Smooth muscle cell (in vitro differentiated cells): ENCODE measurements around the gene AGPS. TPM values are rescaled to one million over a fixed set of nuclear protein-coding genes. Genes with fewer than 3 reads are reported as not detected.
"Not testable (repeated sequence)": the region's sequence is repeated elsewhere in the genome, so short reads cannot be mapped to it uniquely, and the experiment has no call there.

Source experiments
- DNase-seq: peaks from one replicate; lab custom pipeline; 2025; ENCODE audit not compliant: unreplicated experiment; lab: John Stamatoyannopoulos, UW
- H2AFZ ChIP-seq: fragments of 200-600 bp; sonication (generic); 2 replicates; pipeline ENCODE4 v1.6.0; 2016; ENCODE audit warnings: antibody characterized with exemption, low read depth, mild to moderate bottlenecking
- H3F3A ChIP-seq: fragments of 200-600 bp; sonication (generic); 2 replicates; pipeline ENCODE4 v1.6.0; 2017; ENCODE audit warnings: antibody characterized with exemption, low read depth
- H3K27ac ChIP-seq: fragments of 200-600 bp; sonication (generic); 2 replicates; pipeline ENCODE4 v1.5.1; 2016; ENCODE audit warnings: low read depth, mild to moderate bottlenecking
- H3K27me3 ChIP-seq: fragments of 200-600 bp; sonication (generic); 2 replicates; pipeline ENCODE4 v1.6.1; 2016; ENCODE audit warnings: low read depth, mild to moderate bottlenecking
- H3K36me3 ChIP-seq: fragments of 200-600 bp; sonication (generic); 2 replicates; pipeline ENCODE4 v1.5.1; 2016; ENCODE audit warnings: low read depth
- H3K4me1 ChIP-seq: fragments of 200-600 bp; sonication (generic); 2 replicates; pipeline ENCODE4 v1.5.1; 2016; ENCODE audit warnings: low read depth
- H3K4me2 ChIP-seq: fragments of 200-600 bp; sonication (generic); 2 replicates; pipeline ENCODE4 v1.6.0; 2016; ENCODE audit warnings: mild to moderate bottlenecking
- H3K4me3 ChIP-seq: fragments of 200-600 bp; sonication (generic); 2 replicates; pipeline ENCODE4 v1.5.1; 2016; ENCODE audit warnings: mild to moderate bottlenecking
- H3K79me2 ChIP-seq: fragments of 200-600 bp; sonication (generic); 2 replicates; pipeline ENCODE4 v1.6.0; 2016; ENCODE audit warnings: low read depth, mild to moderate bottlenecking
- H3K9ac ChIP-seq: fragments of 200-600 bp; sonication (generic); 2 replicates; pipeline ENCODE4 v1.6.0; 2016; ENCODE audit warnings: low read depth
- H3K9me3 ChIP-seq: fragments of 200-600 bp; sonication (generic); replicated peaks from 2 replicates; pipeline ENCODE4 v1.5.1; 2016; ENCODE audit warnings: low read depth
- H4K20me1 ChIP-seq: fragments of 200-600 bp; sonication (generic); 2 replicates; pipeline ENCODE4 v1.6.0; 2016; ENCODE audit warnings: low read depth
- WGBS: methylation state at CpG from one replicate; pipeline ENCODE4 v1.1.7; 2016; ENCODE audit warnings: low lambda C conversion rate; 5-methylcytosine and 5-hydroxymethylcytosine counted together
- polyA plus RNA-seq: library from polyadenylated mRNA; unstranded; fragments of >200 nt; fragmentation: Nextera tagmentation; extraction: Ambion mirVana; gene quantifications from 2 replicates; pipeline ENCODE4 v1.2.1, GENCODE V29; 2016
- total RNA-seq: library from RNA; depleted of rRNA; stranded (reverse); fragments of >200 nt; gene quantifications from 2 replicates; pipeline ENCODE4 v1.2.3, GENCODE V29; 2014
- TF ChIP-seq, protein P1 (sequence below): fragments of 200-600 bp; sonication (generic); IDR thresholded peaks from 2 replicates; pipeline ENCODE4 v1.5.1; 2017; ENCODE audit warnings: borderline replicate concordance, mild to moderate bottlenecking, antibody characterized with exemption; ENCODE audit not compliant: insufficient read depth, poor library complexity, severe bottlenecking

Gene AGPS
- total and polyA plus RNA-seq, 2 experiments from 2014 or later, result 19.5 to 41.4 TPM

DNA sequence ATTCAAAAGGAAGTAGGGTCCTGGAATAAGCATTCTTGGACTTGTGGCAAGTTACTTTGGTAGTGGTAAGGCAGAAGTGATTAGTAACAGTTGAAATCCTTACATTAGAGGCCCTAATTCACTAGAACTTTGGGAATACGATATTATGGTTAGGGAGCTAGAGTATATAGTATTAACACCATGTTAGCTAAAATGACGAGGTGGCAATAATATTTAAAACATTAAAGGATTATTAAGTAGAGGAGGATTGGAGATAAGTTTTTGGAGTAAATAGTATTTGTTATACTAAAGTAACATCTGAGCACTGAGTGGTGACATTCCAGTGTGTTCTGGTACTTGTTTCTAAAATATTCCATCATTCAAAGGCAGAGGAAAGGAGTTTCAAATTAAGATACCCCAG lies 91.0 kb downstream of the AGPS start:
- H3K27me3 ChIP-seq, result no peaks in the 10 kb centered on the region
- H3K4me1 ChIP-seq, result no peaks in the 10 kb centered on the region
- no peak overlapping the region for H2AFZ ChIP-seq
- H3K79me2 ChIP-seq, result peaks cover 3% of the 10 kb centered on the region
- no peaks in the 10 kb centered on the region for H4K20me1 ChIP-seq
- H3K4me3 ChIP-seq, result no peak overlapping the region
- no peaks in the 10 kb centered on the region for H3K9me3 ChIP-seq
- 90% methylated on average over 2 of the region's 2 CpGs for WGBS
- H3K4me2 ChIP-seq, result no peak overlapping the region
- H3K27ac ChIP-seq, result no peak overlapping the region
- H3K9ac ChIP-seq, result no peak overlapping the region
- peaks cover 7% of the 10 kb centered on the region for H3K36me3 ChIP-seq
- TF ChIP-seq, protein P1, sequence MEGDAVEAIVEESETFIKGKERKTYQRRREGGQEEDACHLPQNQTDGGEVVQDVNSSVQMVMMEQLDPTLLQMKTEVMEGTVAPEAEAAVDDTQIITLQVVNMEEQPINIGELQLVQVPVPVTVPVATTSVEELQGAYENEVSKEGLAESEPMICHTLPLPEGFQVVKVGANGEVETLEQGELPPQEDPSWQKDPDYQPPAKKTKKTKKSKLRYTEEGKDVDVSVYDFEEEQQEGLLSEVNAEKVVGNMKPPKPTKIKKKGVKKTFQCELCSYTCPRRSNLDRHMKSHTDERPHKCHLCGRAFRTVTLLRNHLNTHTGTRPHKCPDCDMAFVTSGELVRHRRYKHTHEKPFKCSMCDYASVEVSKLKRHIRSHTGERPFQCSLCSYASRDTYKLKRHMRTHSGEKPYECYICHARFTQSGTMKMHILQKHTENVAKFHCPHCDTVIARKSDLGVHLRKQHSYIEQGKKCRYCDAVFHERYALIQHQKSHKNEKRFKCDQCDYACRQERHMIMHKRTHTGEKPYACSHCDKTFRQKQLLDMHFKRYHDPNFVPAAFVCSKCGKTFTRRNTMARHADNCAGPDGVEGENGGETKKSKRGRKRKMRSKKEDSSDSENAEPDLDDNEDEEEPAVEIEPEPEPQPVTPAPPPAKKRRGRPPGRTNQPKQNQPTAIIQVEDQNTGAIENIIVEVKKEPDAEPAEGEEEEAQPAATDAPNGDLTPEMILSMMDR, result no peak
- no peak for DNase-seq
- H3F3A ChIP-seq, result no peaks in the 10 kb centered on the region

DNA sequence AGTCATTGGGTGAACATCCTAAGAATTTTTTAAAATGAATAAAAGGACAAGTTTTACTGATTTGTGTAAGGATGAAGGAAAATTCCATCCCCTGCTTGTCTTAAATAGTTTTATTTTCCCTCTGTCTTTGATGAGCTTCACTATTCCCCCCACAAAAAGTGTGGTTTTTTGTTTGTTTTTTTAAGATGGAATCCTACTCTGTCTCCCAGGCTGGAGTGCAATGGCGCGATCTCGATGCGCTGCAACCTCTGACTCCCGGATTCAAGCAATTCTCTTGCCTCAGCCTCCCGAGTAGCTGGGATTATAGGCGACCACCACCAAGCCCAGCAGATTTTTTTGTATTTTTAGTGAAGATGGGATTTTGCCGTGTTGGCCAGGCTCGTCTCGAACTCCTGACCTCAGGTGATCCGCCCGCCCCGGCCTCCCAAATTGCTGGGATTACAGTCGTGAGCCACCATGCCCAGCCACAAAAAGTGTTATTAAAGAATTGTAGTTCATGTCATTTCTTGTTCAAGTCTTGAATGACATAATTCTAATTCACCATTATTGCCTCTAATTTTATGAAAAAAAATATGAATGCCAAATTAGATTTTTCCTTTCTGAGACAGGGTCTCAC lies 91.7 kb downstream of the AGPS start:
- no peak for DNase-seq
- no peak overlapping the region for H3K4me3 ChIP-seq
- H3F3A ChIP-seq, result no peaks in the 10 kb centered on the region
- peaks cover 7% of the 10 kb centered on the region for H3K36me3 ChIP-seq
- H3K27ac ChIP-seq, result no peak overlapping the region
- no peaks in the 10 kb centered on the region for H3K4me1 ChIP-seq
- H3K27me3 ChIP-seq, result no peaks in the 10 kb centered on the region
- H3K9me3 ChIP-seq, result no peaks in the 10 kb centered on the region
- TF ChIP-seq, protein P1, result no peak
- H3K9ac ChIP-seq, result no peak overlapping the region
- no peaks in the 10 kb centered on the region for H4K20me1 ChIP-seq
- no peak overlapping the region for H2AFZ ChIP-seq
- WGBS, result 96% methylated on average over 14 of the region's 14 CpGs
- no peak overlapping the region for H3K4me2 ChIP-seq
- no peaks in the 10 kb centered on the region for H3K79me2 ChIP-seq

DNA sequence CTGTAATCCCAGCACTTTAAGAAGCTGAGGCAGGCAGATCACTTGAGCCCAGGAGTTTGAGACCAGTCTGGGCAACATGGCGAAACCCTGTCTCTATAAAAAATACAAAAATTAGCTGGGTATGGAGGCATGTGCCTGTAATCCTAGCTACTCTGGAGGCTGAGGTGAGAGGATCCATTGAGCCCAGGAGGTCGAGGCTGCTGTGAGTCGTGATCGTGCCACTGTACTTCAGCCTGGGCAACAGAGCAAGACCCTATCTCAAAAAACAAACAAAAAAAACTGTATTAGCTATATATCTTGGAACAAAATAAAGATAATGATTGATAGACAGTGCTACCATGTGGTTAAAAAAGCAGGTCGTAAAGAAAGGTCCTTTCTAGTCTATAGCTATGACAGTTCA lies 93.1 kb downstream of the AGPS start:
- H3K9ac ChIP-seq, H3K4me2 ChIP-seq, H3K27me3 ChIP-seq, H2AFZ ChIP-seq, H4K20me1 ChIP-seq, DNase-seq, H3F3A ChIP-seq, H3K9me3 ChIP-seq, H3K79me2 ChIP-seq, H3K36me3 ChIP-seq, H3K4me1 ChIP-seq, H3K4me3 ChIP-seq, H3K27ac ChIP-seq: not testable (repeated sequence)
- WGBS, result 99% methylated on average over 5 of the region's 5 CpGs

DNA sequence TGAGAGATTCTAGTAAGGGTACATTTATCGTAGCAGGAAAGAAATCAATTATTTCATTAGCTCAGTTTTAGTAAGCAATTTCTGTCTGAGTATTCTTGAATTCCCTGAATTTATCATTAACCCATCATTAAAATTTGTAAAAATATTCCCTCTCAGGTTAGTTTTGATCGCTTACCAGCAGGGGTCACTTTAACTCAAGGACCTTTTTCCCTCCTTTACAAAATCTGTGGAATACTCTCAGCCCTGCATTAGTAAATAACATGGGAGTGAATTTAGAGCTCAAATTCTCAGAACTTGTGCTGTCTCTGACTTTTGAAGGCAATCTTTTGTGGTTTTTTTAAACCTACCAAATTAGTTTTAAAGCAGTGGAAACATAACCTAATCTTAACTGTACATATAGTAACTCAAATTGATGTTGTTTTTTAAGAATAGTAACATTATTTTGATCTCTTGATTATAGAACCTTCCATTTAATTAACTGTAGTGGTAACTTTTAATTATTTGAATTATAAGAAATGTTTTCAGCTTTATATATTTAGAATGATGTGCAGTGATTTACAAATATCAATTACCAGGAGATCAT lies 97.2 kb downstream of the AGPS start:
- Histone ChIP-seq H3K4me2 (no peak overlapping the region), H3K9ac (no peak overlapping the region), H3K4me1 (no peaks in the 10 kb centered on the region), H3K9me3 (no peaks in the 10 kb centered on the region), H4K20me1 (no peaks in the 10 kb centered on the region), H2AFZ (no peak overlapping the region), H3K27me3 (no peaks in the 10 kb centered on the region), H3K4me3 (no peak overlapping the region), H3F3A (no peaks in the 10 kb centered on the region), H3K36me3 (no peaks in the 10 kb centered on the region), H3K79me2 (peaks cover 3% of the 10 kb centered on the region), H3K27ac (no peak overlapping the region)
- 59% methylated on average over 2 of the region's 2 CpGs for WGBS
- TF ChIP-seq, protein P1, result peak; percentile 58
- DNase-seq, result no peak
